ENCODE data around the gene NXN.

The NXN gene

GRCh38 chr17:979539-980405 is at the start of gene NXN:
TSS of gene NXN (minus strand) at chr17:979776.
- peak; percentile 74 for DNase-seq

GRCh38 chr17:1027044-1027443 is 47.5 kb upstream of the NXN start:
- DNase-seq, result no peak

GRCh38 chr17:1026599-1026975 is 47.0 kb upstream of the NXN start:
- no peak for DNase-seq

GRCh38 chr17:1025733-1026598 is 46.4 kb upstream of the NXN start:
- DNase-seq, result no peak

DNA sequence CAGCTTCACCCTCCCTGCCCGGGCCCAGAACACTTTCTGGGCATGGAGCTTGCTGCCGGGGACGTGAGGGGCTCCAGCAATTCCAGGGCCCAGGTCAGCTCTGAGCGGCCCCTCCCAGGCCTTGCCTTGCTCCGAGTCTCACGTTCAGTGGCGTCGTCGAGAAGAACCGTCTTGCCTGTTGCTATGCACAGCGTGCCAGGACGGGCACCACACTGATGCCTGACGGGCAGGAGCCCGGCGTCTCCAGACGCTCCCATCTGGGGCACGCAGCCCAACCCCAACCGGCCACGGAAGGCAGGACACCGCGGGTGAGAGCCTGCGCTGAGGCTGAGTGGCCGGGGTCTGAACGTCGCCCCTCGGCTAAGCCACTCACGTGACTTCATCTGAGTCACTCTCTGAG is 44.5 kb upstream of the NXN start:
- no peak for DNase-seq

- DNase-seq, result no peak
These were observed 42.9 kb upstream of the NXN start for GRCh38 chr17:1022278-1023024.

- DNase-seq, result no peak
These were observed 41.6 kb upstream of the NXN start for GRCh38 chr17:1021147-1021546.

DNA sequence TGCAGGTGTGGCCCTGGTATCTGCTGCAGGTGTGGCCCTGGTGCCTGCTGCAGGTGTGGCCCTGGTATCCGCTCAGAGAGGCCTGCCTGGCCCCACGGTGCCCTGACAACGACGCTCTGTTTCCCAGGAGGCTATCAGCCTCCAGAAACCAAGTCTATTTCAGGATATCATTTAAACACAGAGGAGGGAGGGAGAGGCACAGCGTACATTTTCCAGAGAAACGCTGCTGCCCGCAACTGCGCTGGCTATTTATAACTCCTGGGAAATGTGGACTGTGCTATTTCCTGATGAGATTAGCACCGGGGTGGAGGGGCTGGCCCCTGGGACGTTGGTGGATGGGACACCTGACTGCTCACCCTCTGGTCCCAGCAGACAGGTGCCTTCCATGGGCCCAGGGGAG is 39.9 kb upstream of the NXN start:
- DNase-seq, result no peak

GRCh38 chr17:1018547-1018946 is 39.0 kb upstream of the NXN start:
- no peak for DNase-seq

- DNase-seq, result no peak
These were observed 34.1 kb upstream of the NXN start for GRCh38 chr17:1013729-1014090.

GRCh38 chr17:1012823-1013728 is 33.5 kb upstream of the NXN start:
- no peak for DNase-seq

GRCh38 chr17:1011760-1012735 is 32.5 kb upstream of the NXN start:
- no peak for DNase-seq

- no peak for DNase-seq
These were observed 31.6 kb upstream of the NXN start for GRCh38 chr17:1011138-1011537.

- no peak for DNase-seq
These were observed 31.0 kb upstream of the NXN start for GRCh38 chr17:1010586-1010985.

DNA sequence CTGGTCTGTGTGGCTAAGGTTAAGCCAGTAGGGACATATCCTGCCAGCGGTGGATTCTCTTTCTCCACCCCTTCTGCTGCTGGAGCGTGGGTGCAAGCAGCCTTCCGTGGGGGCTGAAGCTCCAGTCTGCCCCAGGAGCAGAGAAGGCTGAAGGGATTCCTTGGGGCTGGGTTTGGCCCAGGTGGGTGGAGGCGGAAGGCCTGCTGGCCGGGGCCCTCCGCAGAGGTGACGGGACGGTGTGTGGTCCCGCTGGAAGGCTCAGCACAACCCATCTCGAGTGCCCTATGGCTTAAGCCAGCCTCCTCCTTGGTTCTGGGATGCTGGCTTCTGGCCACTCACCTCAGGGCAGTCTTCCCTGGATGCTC is 30.5 kb upstream of the NXN start:
- DNase-seq, result no peak

DNA sequence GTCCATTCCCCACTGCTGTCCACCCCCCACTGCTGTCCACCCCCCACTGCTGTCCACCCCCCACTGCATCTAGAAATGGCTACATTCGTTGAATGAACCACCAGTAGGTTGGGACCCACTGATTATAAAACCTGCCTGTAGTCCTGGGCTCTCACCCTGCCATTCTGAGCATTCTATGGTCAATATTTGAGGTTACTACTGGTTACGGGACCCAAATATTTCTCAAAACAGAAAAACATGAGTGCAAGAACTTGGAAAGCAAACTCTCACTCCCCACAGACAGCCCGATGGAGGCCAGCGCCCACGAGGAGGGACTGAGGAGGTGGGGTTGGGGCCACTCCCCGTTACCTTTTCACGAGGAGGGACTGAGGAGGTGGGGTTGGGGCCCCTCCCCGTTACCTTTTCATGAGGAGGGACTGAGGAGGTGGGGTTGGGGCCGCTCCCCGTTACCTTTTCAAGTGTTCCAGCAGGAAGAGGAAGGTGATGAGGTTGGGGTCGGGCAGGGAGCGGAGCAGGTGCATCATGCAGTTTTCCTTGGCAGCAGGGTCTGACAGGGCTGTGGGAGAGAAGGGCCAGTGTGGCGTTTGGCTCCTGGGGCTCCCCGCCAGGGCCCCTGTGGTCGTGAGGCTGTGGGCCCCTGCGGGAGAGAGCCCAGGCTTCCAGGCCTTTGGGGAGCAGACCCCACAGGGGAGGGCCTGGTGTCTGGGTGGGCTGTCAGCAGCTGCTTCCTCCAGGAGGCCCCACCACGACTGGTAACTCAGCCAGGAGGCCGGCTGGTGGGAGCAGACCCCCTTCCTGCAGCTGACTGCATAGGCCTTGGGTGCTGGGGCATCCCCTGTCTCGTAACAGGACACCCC is 29.9 kb upstream of the NXN start:
- no peak for DNase-seq

DNA sequence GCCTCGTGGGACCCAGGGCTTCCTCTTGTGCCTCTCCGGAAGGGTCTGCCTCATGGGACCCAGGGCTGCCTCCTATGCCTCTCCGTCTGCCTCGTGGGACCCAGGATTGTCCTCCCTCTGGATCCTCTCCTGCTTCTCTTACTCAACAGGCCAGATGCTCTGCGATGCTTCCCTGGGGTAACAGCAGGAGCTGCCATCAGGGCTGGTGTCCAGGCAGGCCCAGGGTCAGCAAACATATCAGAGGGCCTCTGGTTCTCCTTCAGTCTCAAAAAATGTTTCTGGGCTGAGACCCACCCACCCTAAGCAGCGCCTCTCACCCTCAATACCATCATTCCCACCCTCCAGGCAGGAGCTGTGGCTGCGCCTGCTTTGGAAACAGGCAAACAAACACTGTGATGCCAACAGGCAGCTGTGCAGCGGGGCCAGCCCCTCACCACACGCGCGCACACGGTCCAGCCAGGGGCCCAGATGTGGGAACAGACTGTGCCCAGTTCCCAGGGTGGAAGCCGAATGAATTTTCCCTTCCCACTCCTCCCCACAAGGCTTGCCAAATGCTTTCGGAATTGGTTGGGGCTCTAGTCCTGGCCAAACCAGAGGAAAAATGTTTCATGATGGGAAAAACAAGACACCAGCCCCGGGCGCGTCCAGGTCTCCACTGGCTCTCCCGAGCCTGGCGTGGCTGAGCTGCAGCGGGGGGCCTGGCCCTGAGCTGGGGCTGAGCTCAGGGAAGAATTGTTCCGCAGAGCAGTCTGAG is 28.6 kb upstream of the NXN start:
- DNase-seq, result no peak

DNA sequence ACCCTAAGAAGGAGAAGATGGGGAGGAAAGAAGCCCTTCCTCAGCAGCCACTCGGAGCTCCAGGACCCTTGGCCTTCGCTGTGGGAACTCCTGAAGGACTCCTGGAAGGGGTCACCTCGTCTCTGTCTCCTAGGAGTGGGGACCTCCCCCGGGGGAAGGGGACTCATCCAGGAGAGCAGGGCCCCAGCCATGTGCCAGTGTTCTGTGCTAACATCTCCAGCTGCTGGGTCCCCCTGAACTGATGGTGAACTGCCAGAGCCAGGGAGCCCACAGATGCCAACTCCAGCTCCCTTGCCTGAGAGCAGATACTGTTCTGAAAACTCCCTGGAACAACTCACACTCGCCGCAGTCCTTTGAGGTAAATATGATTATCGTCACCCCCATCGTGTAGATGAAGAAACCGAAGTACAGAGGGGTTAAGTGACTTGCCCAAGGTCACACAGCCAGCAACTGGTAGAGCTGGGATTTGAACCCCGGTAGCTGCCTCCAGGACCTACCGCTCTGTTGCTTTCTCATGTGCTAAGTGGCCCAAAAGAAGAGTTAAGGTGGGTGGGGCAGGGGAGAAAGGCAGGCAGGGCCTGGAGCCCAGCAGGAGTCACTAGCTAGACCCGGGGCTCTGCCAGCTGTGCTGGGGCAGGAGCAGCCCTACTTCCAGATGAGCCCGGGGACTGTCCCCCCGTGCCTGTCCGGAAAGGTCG is 27.9 kb upstream of the NXN start:
- DNase-seq, result no peak

DNA sequence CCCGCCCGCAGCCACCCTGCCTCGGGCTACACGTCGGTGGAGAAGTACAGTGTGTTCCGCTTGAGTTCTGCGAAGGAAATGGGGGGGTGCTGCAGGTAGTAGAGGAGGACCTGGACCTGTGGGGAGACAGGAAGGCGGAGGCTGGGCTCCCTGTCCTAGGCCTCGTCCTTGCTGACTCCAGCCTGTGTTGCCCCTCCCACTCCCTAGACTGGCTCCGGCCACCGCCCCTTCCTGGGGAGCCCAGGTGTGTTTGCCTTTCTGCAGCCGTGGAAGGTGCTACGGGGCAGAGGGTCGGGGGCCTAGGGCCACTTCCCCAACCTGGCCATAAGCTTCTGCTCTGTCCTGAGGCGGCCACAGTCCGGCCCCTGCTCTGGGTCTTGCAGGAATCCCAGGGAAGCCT is 26.5 kb upstream of the NXN start:
- DNase-seq, result no peak

All from HCEC 1CT (cell line).